Spleen (tissue), 11 donors: ENCODE data around the gene PLEKHH1. TPM values are rescaled to one million over a fixed set of nuclear protein-coding genes. Genes with fewer than 3 reads are reported as not detected.
A peak's percentile ranks its signal among the peaks of the same experiment; 100 is the strongest.

Experiments used
- DNase-seq: peaks from one replicate; pipeline ENCODE4 v3.0.0-alpha.2; 2020
- H3K27ac ChIP-seq, 8 donors: fragments of 200-600 bp; sonication (generic) in 7 of 8; 1 replicate in 4 of 8; 2 replicates in 4 of 8; pipeline versions ENCODE4 v1.5.0 to v1.8.0; 2016 to 2021; ENCODE audit warnings: inconsistent platforms in 4 of 8, mild to moderate bottlenecking in 4 of 8, moderate library complexity in 1 of 8
- H3K27me3 ChIP-seq, 7 donors: fragments of 200-600 bp; sonication (generic) in 6 of 7; replicated peaks in 1 of 7; 1 replicate in 4 of 7; 2 replicates in 3 of 7; pipeline versions ENCODE4 v1.5.0 to v1.8.0; 2016 to 2021; ENCODE audit warnings: inconsistent platforms in 3 of 7, mild to moderate bottlenecking in 1 of 7
- H3K36me3 ChIP-seq, 6 donors: fragments of 200-600 bp; sonication (generic) in 5 of 6; 1 replicate in 4 of 6; 2 replicates in 2 of 6; pipeline versions ENCODE4 v1.5.0 to v1.8.0; 2016 to 2021; ENCODE audit warnings: inconsistent platforms in 2 of 6
- H3K4me1 ChIP-seq, 6 donors: fragments of 200-600 bp; sonication (generic) in 5 of 6; 1 replicate in 3 of 6; 2 replicates in 3 of 6; pipeline versions ENCODE4 v1.5.0 to v1.8.0; 2016 to 2021; ENCODE audit warnings: inconsistent platforms in 3 of 6
- H3K4me3 ChIP-seq, 8 donors: fragments of 200-600 bp; sonication (generic) in 7 of 8; 1 replicate in 4 of 8; 2 replicates in 4 of 8; pipeline versions ENCODE4 v1.5.0 to v1.8.0; 2016 to 2021; ENCODE audit warnings: inconsistent platforms in 4 of 8, mild to moderate bottlenecking in 4 of 8, moderate library complexity in 2 of 8
- H3K9me3 ChIP-seq, 8 donors: fragments of 200-600 bp; sonication (generic) in 7 of 8; 1 replicate in 4 of 8; 2 replicates in 4 of 8; pipeline versions ENCODE4 v1.5.0 to v1.8.0; 2016 to 2021; ENCODE audit warnings: inconsistent platforms in 4 of 8
- POLR2A ChIP-seq, 3 donors: fragments of 450-650 bp; IDR thresholded peaks; one replicate each; pipeline ENCODE4 v1.5.1; 2017; ENCODE audit warnings: antibody characterized with exemption in 3 of 3, mild to moderate bottlenecking in 1 of 3
- POLR2AphosphoS5 ChIP-seq, 3 donors: sonication (generic); formaldehyde crosslinking; IDR thresholded peaks; one replicate each; pipeline ENCODE4 v1.5.1; 2017; ENCODE audit warnings: antibody characterized with exemption in 3 of 3
- WGBS, 5 donors: extraction: QIAGEN DNeasy Blood & Tissue Kit in 3 of 5; methylation state at CpG; one replicate each; pipeline versions ENCODE4 v1.1.5 to v1.1.7; 2013 to 2018; 5-methylcytosine and 5-hydroxymethylcytosine counted together
- intact Hi-C: fragments of 100-400 bp; cut with DNase I; formaldehyde crosslinking; loops from one replicate; pipeline ENCODE4 v1.15.0; 2023; ENCODE audit warnings: low total_unique reads
- polyA plus RNA-seq, 3 donors: library from polyadenylated mRNA; stranded (reverse); fragments of 200-250 nt; gene quantifications; one replicate each; pipeline ENCODE4 v1.2.1, GENCODE V29; 2013
- total RNA-seq, 7 donors: library from RNA; depleted of rRNA in 3 of 7; stranded (reverse); fragments of >200 nt in 3 of 7; fragmentation: NEBNext Ultra II Directional in 4 of 7; extraction: Animal tissue kit (Norgen Biotek cat#: 25700) in 4 of 7; gene quantifications; one replicate each; pipeline versions ENCODE4 v1.1.0 to v1.2.1, GENCODE V29; 2016 to 2021
- TF ChIP-seq, protein P1 (sequence below), 11 experiments: fragments of 200-600 bp in 7 of 11; fragments of 450-650 bp in 4 of 11; sonication (generic) in 4 of 11; IDR thresholded peaks in 8 of 11; conservative IDR thresholded peaks in 3 of 11; 1 replicate in 7 of 11; 2 replicates in 4 of 11; pipeline versions ENCODE4 v1.4.0 to v1.8.0; 2016 to 2021; ENCODE audit warnings: antibody characterized with exemption in 11 of 11, inconsistent platforms in 4 of 11, mild to moderate bottlenecking in 1 of 11
- donor health status: healthy with polysubstance abuse.
- donor health status: DM: no; HTN: no; CAD: no; lungs with moderate emphysema.
- donor health status: DM: no; HTN: no; CAD: no.
- donor health status: Bipolar disorder and iron deficiency.
- donor health status: healthy.
- donor health status: DM: no; HTN: no; CAD: no.
- donor health status: DM: yes; HTN: yes; CAD: no.

PLEKHH1 gene
- total and polyA plus RNA-seq, 10 donors = 0.56 to 7.1 (median 4.1) TPM

DNA sequence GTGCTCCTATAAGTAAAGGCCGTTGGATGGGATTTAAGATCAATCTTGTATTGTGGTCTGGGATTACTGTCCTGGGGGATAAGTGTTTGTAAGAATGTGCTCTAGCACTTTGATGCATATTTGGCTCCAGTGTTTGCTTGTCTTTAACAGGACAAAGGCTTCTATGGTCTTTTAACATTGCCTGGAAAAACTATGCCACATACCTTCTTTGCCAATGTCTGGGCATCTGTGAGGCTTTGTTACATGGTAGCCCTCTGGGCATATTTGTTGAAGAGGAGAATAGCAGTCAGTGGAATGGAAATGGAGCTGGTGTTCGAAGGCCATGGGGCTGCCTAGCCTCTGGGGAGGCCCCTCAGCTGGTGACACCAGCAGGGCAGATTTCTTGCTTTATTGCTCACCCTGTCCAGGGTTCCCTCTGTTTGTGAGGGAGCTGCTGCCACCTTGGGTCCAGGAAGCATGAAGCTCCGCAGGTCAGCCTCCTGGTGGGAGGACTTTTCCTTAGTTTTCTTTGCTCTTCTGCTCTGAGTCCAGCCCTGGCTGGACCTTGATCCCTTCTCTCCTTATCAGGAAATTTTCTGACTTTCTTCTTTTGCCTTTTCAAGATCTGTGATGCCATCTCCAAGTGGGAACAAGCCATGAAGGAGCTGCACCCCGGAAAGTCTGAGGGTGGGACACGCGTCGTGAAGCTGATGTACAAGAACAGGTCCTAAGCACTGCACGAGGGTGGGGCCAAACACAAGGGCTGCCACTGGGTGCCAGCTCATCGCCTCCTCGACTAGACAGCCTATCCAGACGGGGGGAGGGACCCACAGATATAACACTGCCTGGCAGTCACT is 47.5 kb downstream of the PLEKHH1 start:
- Histone ChIP-seq H3K4me3 (no peak overlapping the region), H3K27me3 (no peaks in the 10 kb centered on the region), H3K9me3 (no peaks in the 10 kb centered on the region), H3K27ac (no peak overlapping the region), H3K36me3 (peaks cover 0 to 10% (median 0%) of the 10 kb centered on the region in 6 donors), H3K4me1 (no peaks in the 10 kb centered on the region)
- intact Hi-C loops = loop anchor here (10.0 kb wide), 1 partner anchor 84 kb away; no protein-coding TSS in a partner anchor
- 89 to 92% (median 90%) methylated on average over 11 of the region's 11 CpGs for WGBS, 5 donors
- peak; percentile 51 for DNase-seq
- TF ChIP-seq POLR2AphosphoS5 (IDR thresholded peaks at IDR 0.05) = no peak
- TF ChIP-seq, protein P1, sequence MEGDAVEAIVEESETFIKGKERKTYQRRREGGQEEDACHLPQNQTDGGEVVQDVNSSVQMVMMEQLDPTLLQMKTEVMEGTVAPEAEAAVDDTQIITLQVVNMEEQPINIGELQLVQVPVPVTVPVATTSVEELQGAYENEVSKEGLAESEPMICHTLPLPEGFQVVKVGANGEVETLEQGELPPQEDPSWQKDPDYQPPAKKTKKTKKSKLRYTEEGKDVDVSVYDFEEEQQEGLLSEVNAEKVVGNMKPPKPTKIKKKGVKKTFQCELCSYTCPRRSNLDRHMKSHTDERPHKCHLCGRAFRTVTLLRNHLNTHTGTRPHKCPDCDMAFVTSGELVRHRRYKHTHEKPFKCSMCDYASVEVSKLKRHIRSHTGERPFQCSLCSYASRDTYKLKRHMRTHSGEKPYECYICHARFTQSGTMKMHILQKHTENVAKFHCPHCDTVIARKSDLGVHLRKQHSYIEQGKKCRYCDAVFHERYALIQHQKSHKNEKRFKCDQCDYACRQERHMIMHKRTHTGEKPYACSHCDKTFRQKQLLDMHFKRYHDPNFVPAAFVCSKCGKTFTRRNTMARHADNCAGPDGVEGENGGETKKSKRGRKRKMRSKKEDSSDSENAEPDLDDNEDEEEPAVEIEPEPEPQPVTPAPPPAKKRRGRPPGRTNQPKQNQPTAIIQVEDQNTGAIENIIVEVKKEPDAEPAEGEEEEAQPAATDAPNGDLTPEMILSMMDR (IDR thresholded peaks at IDR 0.05 in 8 of 11, conservative IDR thresholded peaks at IDR 0.05 in 3 of 11) = no peak
- TF ChIP-seq POLR2A (IDR thresholded peaks at IDR 0.05) = no peak

DNA sequence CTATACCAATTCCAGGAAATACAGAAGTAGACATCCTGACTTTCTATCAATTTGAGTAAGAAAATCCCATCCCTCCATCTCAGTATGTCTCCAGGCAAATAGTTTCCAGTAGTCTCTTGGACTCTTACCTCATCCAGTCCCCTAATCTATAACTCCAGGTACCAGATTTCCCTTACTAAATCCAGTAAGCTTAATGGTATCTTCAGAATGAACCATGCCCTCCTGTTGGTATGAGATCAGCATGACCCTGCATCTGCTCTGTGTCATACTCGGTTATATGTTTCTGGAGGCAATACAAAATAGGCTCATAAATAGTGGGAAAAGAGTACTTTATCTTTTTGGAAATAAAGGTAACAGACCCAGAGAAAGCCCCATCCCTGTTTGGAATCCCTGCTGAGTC is 48.6 kb downstream of the PLEKHH1 start:
- Histone ChIP-seq H3K36me3 (peaks cover 0 to 20% (median 0%) of the 10 kb centered on the region in 6 donors), H3K9me3 (no peaks in the 10 kb centered on the region), H3K4me3 (no peak overlapping the region), H3K27me3 (no peaks in the 10 kb centered on the region), H3K4me1 (no peaks in the 10 kb centered on the region), H3K27ac (no peak overlapping the region)
- no peak for TF ChIP-seq POLR2A (IDR thresholded peaks at IDR 0.05)
- TF ChIP-seq POLR2AphosphoS5 (IDR thresholded peaks at IDR 0.05) = no peak
- TF ChIP-seq, protein P1 (IDR thresholded peaks at IDR 0.05 in 8 of 11, conservative IDR thresholded peaks at IDR 0.05 in 3 of 11) = no peak
- intact Hi-C loops = loop anchor here (10.0 kb wide), 1 partner anchor 83 kb away; no protein-coding TSS in a partner anchor
- 78 to 95% (median 93%) methylated on average over 1 of the region's 1 CpG for WGBS, 5 donors
- no peak for DNase-seq

DNA sequence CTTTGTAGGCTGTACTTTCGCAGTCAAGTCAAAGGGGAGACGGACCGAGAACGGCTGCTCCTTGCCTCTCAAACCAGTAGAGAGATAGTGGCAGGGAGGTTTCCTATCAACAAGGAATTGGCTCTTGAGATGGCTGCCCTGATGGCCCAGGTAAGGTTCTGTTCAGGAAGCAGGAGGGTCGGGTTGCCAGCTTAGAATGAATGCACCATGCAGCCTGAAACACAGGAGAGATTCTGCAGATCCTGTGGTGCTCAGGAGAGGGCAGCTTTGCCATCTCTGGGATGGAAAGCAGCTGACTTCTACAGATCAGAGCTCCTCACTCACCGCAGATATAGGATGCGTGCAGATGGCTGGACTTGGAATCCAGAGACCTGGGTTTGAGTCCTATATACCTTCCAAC is 49.0 kb downstream of the PLEKHH1 start:
- TF ChIP-seq POLR2A (IDR thresholded peaks at IDR 0.05) = no peak
- no peak for TF ChIP-seq POLR2AphosphoS5 (IDR thresholded peaks at IDR 0.05)
- TF ChIP-seq, protein P1 (IDR thresholded peaks at IDR 0.05 in 8 of 11, conservative IDR thresholded peaks at IDR 0.05 in 3 of 11) = no peak
- peaks cover 0 to 24% (median 0%) of the 10 kb centered on the region in 6 donors for H3K36me3 ChIP-seq
- WGBS, 5 donors = 67 to 87% (median 85%) methylated on average over 7 of the region's 7 CpGs
- H3K4me1 ChIP-seq = no peaks in the 10 kb centered on the region
- peak; percentile 32 for DNase-seq
- H3K27me3 ChIP-seq = no peaks in the 10 kb centered on the region
- no peak overlapping the region for H3K27ac ChIP-seq
- H3K9me3 ChIP-seq = no peaks in the 10 kb centered on the region
- H3K4me3 ChIP-seq = no peak overlapping the region
- intact Hi-C loops = loop anchor here (10.0 kb wide), 1 partner anchor 83 kb away; no protein-coding TSS in a partner anchor
